DND-41 (cell line): ENCODE measurements around the gene TEKT2.

Experiments
- ATAC-seq: fragments of 200-7000 bp; cut with Tn5 transposase; 3 replicates; pipeline ENCODE4 v1.9.1; 2021; ENCODE audit warnings: low read depth; ENCODE audit not compliant: insufficient read depth
- DNase-seq: peaks from one replicate; pipeline ENCODE4 v3.0.0-alpha.2; 2020
- H2AFZ ChIP-seq: 2 replicates; pipeline ENCODE4 v1.6.0; 2012; ENCODE audit warnings: low read depth, low read length
- H3K27ac ChIP-seq: 2 replicates; pipeline ENCODE4 v1.5.1; 2012; ENCODE audit warnings: low read length, inconsistent platforms
- H3K27me3 ChIP-seq: fragments of 200-600 bp; sonication (generic); 2 replicates; pipeline ENCODE4 v1.6.0; 2012; ENCODE audit warnings: low read length, mild to moderate bottlenecking, inconsistent platforms; ENCODE audit not compliant: insufficient read depth, poor library complexity
- H3K36me3 ChIP-seq: 2 replicates; pipeline ENCODE4 v1.5.1; 2012; ENCODE audit warnings: low read length, inconsistent platforms; ENCODE audit not compliant: insufficient read depth
- H3K4me1 ChIP-seq: 2 replicates; pipeline ENCODE4 v1.5.1; 2012; ENCODE audit warnings: mild to moderate bottlenecking, low read length; ENCODE audit not compliant: insufficient read depth
- H3K4me2 ChIP-seq: 2 replicates; pipeline ENCODE4 v1.6.0; 2012; ENCODE audit warnings: mild to moderate bottlenecking, moderate library complexity, low read length, inconsistent platforms; ENCODE audit not compliant: insufficient read depth
- H3K4me3 ChIP-seq, 2 experiments: fragments of 200-600 bp in 1 of 2; shearing (Covaris generic) in 1 of 2; 2 replicates each; pipeline ENCODE4 v1.5.1; 2012 to 2016; ENCODE audit warnings: inconsistent platforms in 2 of 2, low read length in 2 of 2, mild to moderate bottlenecking in 2 of 2, low read depth in 1 of 2, moderate library complexity in 1 of 2
- H3K79me2 ChIP-seq: 2 replicates; pipeline ENCODE4 v1.6.0; 2012; ENCODE audit warnings: low read length, inconsistent platforms; ENCODE audit not compliant: insufficient read depth
- H3K9ac ChIP-seq: 2 replicates; pipeline ENCODE4 v1.6.0; 2012; ENCODE audit warnings: low read depth, mild to moderate bottlenecking, inconsistent platforms, low read length, moderate library complexity
- H3K9me3 ChIP-seq: 2 replicates; pipeline ENCODE4 v1.5.1; 2012; ENCODE audit warnings: low read length, moderate library complexity, mild to moderate bottlenecking, inconsistent platforms; ENCODE audit not compliant: insufficient read depth, severe bottlenecking
- H4K20me1 ChIP-seq: 2 replicates; pipeline ENCODE4 v1.6.0; 2012; ENCODE audit warnings: low read length; ENCODE audit not compliant: insufficient read depth
- EZH2 ChIP-seq: IDR thresholded peaks from 3 replicates; pipeline ENCODE4 v1.6.1; 2012; ENCODE audit warnings: borderline replicate concordance, low read depth, mild to moderate bottlenecking, moderate library complexity, low read length, inconsistent platforms; ENCODE audit not compliant: severe bottlenecking
- TF ChIP-seq, protein P1 (sequence below): IDR thresholded peaks from 2 replicates; pipeline ENCODE4 v1.5.1; 2012; ENCODE audit warnings: borderline replicate concordance, low read length, moderate library complexity, mild to moderate bottlenecking; ENCODE audit not compliant: poor library complexity, severe bottlenecking; ENCODE audit errors: extremely low read depth

Gene TEKT2

DNA sequence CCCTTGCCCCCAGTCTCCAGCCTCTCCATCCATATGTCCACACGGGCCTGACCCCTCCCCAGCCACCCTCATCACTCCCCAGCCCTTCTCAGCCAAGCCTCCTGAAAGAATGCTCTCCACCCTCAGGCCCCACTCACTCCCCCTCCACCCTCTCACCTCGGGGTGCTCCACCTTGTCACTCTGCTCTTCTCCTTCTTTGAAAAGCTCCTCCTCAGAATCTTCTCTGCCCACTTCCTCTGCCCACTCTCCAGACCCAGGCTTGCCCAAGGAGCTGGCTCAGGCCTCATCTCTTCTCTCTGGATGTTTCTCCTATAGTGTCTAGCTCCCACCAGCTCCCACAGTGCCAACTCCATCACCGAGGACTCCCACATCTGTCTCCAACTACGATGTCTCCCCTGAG, 27.3 kb downstream of the TEKT2 start:
- H3K27ac ChIP-seq: no peak overlapping the region
- H3K36me3 ChIP-seq: no peaks in the 10 kb centered on the region
- no peaks in the 10 kb centered on the region for H3K4me1 ChIP-seq
- H2AFZ ChIP-seq: no peak overlapping the region
- DNase-seq: no peak
- H3K79me2 ChIP-seq: no peaks in the 10 kb centered on the region
- H3K4me3 ChIP-seq: no peak overlapping the region
- H3K27me3 ChIP-seq: no peaks in the 10 kb centered on the region
- no peak overlapping the region for H3K9ac ChIP-seq
- H4K20me1 ChIP-seq: no peaks in the 10 kb centered on the region
- no peaks in the 10 kb centered on the region for H3K9me3 ChIP-seq
- H3K4me2 ChIP-seq: no peak overlapping the region
- TF ChIP-seq, protein P1, sequence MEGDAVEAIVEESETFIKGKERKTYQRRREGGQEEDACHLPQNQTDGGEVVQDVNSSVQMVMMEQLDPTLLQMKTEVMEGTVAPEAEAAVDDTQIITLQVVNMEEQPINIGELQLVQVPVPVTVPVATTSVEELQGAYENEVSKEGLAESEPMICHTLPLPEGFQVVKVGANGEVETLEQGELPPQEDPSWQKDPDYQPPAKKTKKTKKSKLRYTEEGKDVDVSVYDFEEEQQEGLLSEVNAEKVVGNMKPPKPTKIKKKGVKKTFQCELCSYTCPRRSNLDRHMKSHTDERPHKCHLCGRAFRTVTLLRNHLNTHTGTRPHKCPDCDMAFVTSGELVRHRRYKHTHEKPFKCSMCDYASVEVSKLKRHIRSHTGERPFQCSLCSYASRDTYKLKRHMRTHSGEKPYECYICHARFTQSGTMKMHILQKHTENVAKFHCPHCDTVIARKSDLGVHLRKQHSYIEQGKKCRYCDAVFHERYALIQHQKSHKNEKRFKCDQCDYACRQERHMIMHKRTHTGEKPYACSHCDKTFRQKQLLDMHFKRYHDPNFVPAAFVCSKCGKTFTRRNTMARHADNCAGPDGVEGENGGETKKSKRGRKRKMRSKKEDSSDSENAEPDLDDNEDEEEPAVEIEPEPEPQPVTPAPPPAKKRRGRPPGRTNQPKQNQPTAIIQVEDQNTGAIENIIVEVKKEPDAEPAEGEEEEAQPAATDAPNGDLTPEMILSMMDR: no peak
- no peak for TF ChIP-seq EZH2
- no peak for ATAC-seq

DNA sequence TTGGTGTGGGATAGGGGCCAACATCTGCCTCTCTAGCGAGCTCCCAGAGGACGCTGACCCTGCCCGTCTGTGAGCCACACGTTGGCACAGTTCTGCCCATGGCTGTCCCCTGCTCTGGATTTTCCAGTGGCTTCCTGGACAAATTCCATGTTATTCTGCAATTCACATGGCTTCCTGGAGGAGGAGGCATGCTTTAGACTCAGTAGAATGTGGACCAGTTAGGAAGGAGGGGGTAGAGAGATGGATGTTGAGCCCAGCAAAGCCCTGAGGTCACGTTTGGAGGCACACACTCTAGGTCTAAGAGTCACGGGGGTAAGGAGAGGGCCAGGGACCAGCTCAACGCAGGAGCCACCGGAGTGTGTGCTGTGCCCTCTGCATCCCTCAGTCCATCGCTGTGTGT, 28.9 kb downstream of the TEKT2 start:
- no peak overlapping the region for H2AFZ ChIP-seq
- no peak for TF ChIP-seq EZH2
- TF ChIP-seq, protein P1: no peak
- ATAC-seq: no peak
- H3K9ac ChIP-seq: no peak overlapping the region
- no peak overlapping the region for H3K4me3 ChIP-seq
- no peaks in the 10 kb centered on the region for H3K9me3 ChIP-seq
- no peaks in the 10 kb centered on the region for H3K36me3 ChIP-seq
- DNase-seq: no peak
- no peak overlapping the region for H3K4me2 ChIP-seq
- H4K20me1 ChIP-seq: no peaks in the 10 kb centered on the region
- no peaks in the 10 kb centered on the region for H3K4me1 ChIP-seq
- H3K79me2 ChIP-seq: no peaks in the 10 kb centered on the region
- no peak overlapping the region for H3K27ac ChIP-seq
- H3K27me3 ChIP-seq: no peaks in the 10 kb centered on the region

DNA sequence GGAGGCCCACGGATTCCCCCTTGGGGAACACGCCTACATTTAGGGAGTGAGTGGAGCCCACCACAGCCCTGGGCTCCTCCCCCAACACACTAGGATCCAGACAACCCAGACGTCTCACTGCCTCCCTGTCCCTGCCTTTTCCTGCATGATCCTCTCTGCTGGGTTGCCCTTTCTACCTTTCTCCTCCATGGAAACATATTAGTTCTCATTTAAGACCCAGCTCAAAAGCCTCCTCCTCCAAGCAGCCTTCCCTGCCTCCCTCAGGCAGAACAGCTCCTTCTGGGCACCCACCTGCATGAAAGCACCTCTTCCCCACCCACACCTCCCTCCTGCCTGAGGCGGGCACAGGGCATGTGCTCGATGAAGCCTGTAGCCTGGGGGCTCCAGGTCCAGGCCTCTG, 30.5 kb downstream of the TEKT2 start:
- Histone ChIP-seq H3K27me3 (no peaks in the 10 kb centered on the region), H3K9ac (no peak overlapping the region), H3K79me2 (no peaks in the 10 kb centered on the region), H3K9me3 (no peaks in the 10 kb centered on the region), H4K20me1 (no peaks in the 10 kb centered on the region), H3K4me2 (no peak overlapping the region), H3K36me3 (no peaks in the 10 kb centered on the region), H3K4me1 (no peaks in the 10 kb centered on the region), H2AFZ (no peak overlapping the region; the same call in 1 of the 2 replicates), H3K27ac (no peak overlapping the region), H3K4me3 (no peak overlapping the region)
- no peak for ATAC-seq
- DNase-seq: no peak
- TF ChIP-seq, protein P1: no peak
- TF ChIP-seq EZH2: no peak

DNA sequence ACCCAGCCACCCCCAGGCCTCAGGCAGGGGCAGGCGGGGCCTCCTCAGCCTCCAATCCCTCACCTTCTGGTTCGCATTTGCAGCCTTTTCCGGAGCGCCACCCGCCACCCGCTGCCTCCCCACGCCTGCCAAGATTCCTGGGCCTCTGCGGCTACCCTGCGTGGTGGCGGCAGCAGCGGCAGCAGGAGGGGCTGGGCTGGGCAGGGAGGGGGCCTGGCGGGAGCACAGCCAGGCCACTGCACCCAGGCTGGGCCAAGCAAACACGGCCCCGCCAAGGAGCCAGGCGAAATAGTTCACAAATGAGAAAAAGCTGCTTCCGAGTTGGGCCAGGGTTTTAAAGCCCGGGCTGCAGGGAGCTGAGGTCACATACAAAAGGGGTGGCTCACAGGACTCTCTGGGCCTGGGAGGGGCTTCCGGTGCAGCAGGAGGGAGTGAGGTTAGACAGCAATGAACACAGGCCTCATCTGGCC, 31.3 kb downstream of the TEKT2 start:
- no peaks in the 10 kb centered on the region for H3K9me3 ChIP-seq
- DNase-seq (no peak), ATAC-seq (no peak)
- H3K27me3 ChIP-seq: no peaks in the 10 kb centered on the region
- no peak for TF ChIP-seq EZH2
- TF ChIP-seq, protein P1: no peak
- no peaks in the 10 kb centered on the region for H3K4me1 ChIP-seq
- H3K4me3 ChIP-seq: no peak overlapping the region
- H4K20me1 ChIP-seq: no peaks in the 10 kb centered on the region
- H3K79me2 ChIP-seq: no peaks in the 10 kb centered on the region
- no peak overlapping the region for H3K27ac ChIP-seq
- no peaks in the 10 kb centered on the region for H3K36me3 ChIP-seq
- H2AFZ ChIP-seq: no peak overlapping the region
- H3K9ac ChIP-seq: no peak overlapping the region
- H3K4me2 ChIP-seq: no peak overlapping the region
